Muscle of back (tissue), 11 donors: ENCODE measurements around the gene NARF. TPM values are rescaled to one million over a fixed set of nuclear protein-coding genes. Genes with fewer than 3 reads are reported as not detected.
"Not testable (repeated sequence)": the region's sequence is repeated elsewhere in the genome, so short reads cannot be mapped to it uniquely, and the experiment has no call there.

ENCODE experiments used
- DNase-seq, 3 donors: peaks; one replicate each; pipeline versions ENCODE4 v3.0.0 to v3.0.0-alpha.2; 2013
- polyA plus RNA-seq, 10 donors: library from polyadenylated mRNA; unstranded; fragments of 120-200 nt; gene quantifications; one replicate each; pipeline ENCODE4 v1.2.1, GENCODE V29; 2013; ENCODE audit not compliant: insufficient read length in 10 of 10

NARF gene
- polyA plus RNA-seq, 10 donors = 55.4 to 93.2 (median 65.5) TPM

GRCh38 chr17:82496529-82497434 lies 38.2 kb downstream of the NARF start:
- DNase-seq = peak; percentile 94 to 98 (median 98)

- peak in 2 of 3 donors; percentile 60 to 85 for DNase-seq
Observed at GRCh38 chr17:82497483-82498405, 39.2 kb downstream of the NARF start.

GRCh38 chr17:82502207-82502606 lies 43.7 kb downstream of the NARF start:
- no peak for DNase-seq

- no peak for DNase-seq
Observed at GRCh38 chr17:82503094-82503727, 44.7 kb downstream of the NARF start.

- DNase-seq = no peak
Observed at GRCh38 chr17:82503728-82504308, 45.3 kb downstream of the NARF start.

GRCh38 chr17:82505296-82505695 lies 46.8 kb downstream of the NARF start:
- DNase-seq = no peak

- not testable (repeated sequence) for DNase-seq
Observed at GRCh38 chr17:82506402-82506801, 47.9 kb downstream of the NARF start.

- DNase-seq = no peak
Observed at GRCh38 chr17:82507631-82508175, 49.2 kb downstream of the NARF start.

GRCh38 chr17:82511642-82512041 lies 53.1 kb downstream of the NARF start:
- DNase-seq = not testable (repeated sequence)

GRCh38 chr17:82513864-82514263 lies 55.3 kb downstream of the NARF start:
- not testable (repeated sequence) for DNase-seq

- DNase-seq = no peak
Observed at GRCh38 chr17:82517230-82517865, 58.8 kb downstream of the NARF start.

- peak; percentile 96 to 98 (median 97) for DNase-seq
Observed at GRCh38 chr17:82518826-82519810, 60.6 kb downstream of the NARF start, which contains the start of gene FOXK2. Gene FOXK2 (plus strand): TSS chr17:82519732. CDS start chr17:82519889, 157 bp downstream.

GRCh38 chr17:82519971-82520903 lies 61.7 kb downstream of the NARF start:
- DNase-seq = peak in 2 of 3 donors; percentile 34 to 77

- DNase-seq = no peak
Observed at GRCh38 chr17:82524540-82524939, 66.0 kb downstream of the NARF start.

GRCh38 chr17:82525712-82526111 lies 67.2 kb downstream of the NARF start:
- DNase-seq = no peak

- DNase-seq = peak; percentile 37 to 74 (median 69)
Observed at GRCh38 chr17:82527898-82528297, 69.4 kb downstream of the NARF start.

GRCh38 chr17:82528484-82529265 lies 70.1 kb downstream of the NARF start:
- DNase-seq = peak; percentile 34 to 66 (median 46)
